Sigmoid colon (tissue), 4 donors: ENCODE results near the gene ECE1.

Source experiments
- POLR2A ChIP-seq, 2 donors: fragments of 450-650 bp; IDR thresholded peaks; one replicate each; pipeline ENCODE4 v1.6.1; 2016; ENCODE audit warnings: antibody characterized with exemption in 2 of 2, mild to moderate bottlenecking in 2 of 2, moderate library complexity in 2 of 2
- POLR2AphosphoS5 ChIP-seq, 4 donors: sonication (generic); formaldehyde crosslinking; IDR thresholded peaks; one replicate each; pipeline ENCODE4 v1.6.1; 2017; ENCODE audit warnings: antibody characterized with exemption in 4 of 4

DNA sequence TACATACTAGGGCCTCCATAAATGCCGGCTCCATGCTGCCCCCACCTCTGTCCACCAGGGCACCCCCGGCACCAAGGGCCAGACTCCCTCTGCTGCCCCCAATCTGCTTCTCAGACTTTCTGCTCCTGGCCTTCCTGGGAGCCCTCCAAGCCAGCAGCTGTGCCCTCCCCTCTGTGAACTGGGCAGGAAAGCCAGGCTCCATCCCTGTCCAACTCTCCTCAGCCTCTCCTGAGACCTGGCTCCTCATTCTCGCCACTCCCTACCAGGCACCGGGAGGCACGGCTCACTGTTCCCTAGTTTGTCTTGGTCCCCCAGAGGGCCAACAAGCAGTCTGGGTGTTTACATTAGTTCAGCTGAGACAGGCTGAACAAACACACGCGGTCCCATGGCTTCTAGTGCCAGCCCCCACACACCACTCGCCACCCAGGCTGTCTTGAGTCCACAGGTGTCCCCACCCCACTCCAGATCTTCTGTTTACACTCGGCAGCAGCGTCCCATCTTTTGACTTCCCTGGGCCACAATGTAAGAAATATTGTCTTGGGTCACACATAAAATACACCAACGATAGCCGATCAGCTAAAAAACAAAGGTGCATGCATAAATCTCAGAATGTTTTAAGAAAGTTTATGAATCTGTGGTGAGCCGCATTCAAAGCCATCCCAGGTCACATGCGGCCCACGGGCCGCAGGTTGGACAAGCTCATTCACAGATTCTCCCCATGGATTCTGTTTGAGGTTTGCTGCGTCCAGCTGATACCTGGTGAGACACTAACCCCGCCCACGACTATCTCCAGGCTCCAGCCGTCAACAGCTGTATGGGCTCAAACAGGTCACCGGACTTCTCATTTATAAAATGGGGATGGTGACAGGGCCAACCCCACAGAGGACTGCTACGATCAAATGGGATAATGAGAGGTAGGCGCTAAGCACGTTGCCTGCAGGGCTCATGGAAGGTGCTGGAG lies 29.5 kb upstream of the ECE1 start:
- TF ChIP-seq POLR2A (IDR thresholded peaks at IDR 0.05) (no peak), POLR2AphosphoS5 (IDR thresholded peaks at IDR 0.05) (peak in 2 of 4 donors; percentile 3 to 34)
